SIG-M5 (cell line): ENCODE data around the gene HMGXB4.
"Not testable (repeated sequence)": the region's sequence is repeated elsewhere in the genome, so short reads cannot be mapped to it uniquely, and the experiment has no call there.

Experiments
- DNase-seq: peaks from one replicate; lab custom pipeline; 2025; lab: John Stamatoyannopoulos, UW

HMGXB4 gene, protein sequence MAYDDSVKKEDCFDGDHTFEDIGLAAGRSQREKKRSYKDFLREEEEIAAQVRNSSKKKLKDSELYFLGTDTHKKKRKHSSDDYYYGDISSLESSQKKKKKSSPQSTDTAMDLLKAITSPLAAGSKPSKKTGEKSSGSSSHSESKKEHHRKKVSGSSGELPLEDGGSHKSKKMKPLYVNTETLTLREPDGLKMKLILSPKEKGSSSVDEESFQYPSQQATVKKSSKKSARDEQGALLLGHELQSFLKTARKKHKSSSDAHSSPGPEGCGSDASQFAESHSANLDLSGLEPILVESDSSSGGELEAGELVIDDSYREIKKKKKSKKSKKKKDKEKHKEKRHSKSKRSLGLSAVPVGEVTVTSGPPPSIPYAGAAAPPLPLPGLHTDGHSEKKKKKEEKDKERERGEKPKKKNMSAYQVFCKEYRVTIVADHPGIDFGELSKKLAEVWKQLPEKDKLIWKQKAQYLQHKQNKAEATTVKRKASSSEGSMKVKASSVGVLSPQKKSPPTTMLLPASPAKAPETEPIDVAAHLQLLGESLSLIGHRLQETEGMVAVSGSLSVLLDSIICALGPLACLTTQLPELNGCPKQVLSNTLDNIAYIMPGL

GRCh38 chr22:35257321-35258190 is at the start of gene HMGXB4:
TSS of gene HMGXB4 (plus strand) at chr22:35257493. CDS start at chr22:35262391, 4,898 bp downstream.
- DNase-seq, result peak; percentile 11

- no peak for DNase-seq
Observed at GRCh38 chr22:35208003-35208402, 49.3 kb upstream of the HMGXB4 start.

DNA sequence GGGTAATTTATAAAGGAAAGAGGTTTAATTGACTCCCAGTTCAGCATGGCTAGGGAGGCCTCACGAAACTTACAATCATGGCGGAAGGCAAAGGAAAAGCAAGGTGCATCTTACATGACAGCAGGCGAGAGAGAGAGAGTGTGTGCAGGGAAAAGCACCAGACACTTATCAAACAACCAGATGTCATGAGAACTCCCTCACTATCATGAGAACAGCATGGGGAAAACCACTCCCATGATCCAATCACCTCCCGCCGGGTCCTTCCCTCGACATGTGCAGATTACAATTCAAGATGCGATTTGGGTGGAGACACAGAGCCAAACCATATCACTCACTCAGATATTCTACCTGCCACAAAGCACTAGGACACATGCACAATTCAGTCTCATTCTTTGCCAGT is 48.1 kb upstream of the HMGXB4 start:
- no peak for DNase-seq

GRCh38 chr22:35212009-35212408 is 45.3 kb upstream of the HMGXB4 start:
- no peak for DNase-seq

GRCh38 chr22:35212996-35213395 is 44.3 kb upstream of the HMGXB4 start:
- no peak for DNase-seq

DNA sequence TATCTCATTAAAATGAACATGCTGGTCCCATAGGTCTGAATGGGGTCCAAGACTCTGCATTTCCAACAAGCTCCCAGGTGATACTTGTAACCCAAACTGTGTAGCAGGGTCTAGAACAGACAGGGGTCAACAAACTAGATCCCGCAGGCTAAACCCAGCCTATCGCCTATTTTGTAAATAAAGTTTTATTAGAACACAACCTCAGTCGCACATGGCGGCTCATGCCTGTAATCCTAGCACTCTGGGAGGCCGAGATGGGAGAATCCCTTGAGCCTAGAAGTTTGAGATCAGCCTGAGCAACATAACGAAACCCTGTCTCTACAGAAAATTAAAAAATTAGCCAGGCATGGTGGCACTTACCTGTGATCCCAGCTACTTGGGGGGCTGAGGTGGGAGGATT is 42.3 kb upstream of the HMGXB4 start:
- no peak for DNase-seq

- DNase-seq, result no peak
Observed at GRCh38 chr22:35215993-35216392, 41.3 kb upstream of the HMGXB4 start.

- DNase-seq, result no peak
Observed at GRCh38 chr22:35217527-35217926, 39.8 kb upstream of the HMGXB4 start.

- DNase-seq, result no peak
Observed at GRCh38 chr22:35218079-35218478, 39.2 kb upstream of the HMGXB4 start.

DNA sequence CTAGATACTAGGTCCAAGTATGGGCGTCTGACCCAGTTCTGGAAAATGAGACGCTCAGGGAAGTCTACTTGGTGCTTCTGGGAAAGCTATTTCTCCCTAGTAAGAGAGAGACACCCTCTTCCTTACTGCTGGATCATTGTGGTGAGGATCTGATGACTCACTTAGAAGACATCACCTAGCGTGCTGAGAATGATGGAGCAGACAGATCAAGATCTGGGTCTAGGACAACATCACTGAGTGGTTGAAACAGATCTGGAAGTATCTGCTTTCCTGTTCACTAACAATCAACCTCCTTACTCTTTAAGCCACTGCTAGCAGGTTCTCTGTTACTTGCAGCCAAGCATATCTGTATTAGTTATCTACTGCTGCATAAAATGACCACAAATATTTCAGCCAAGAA is 38.3 kb upstream of the HMGXB4 start:
- DNase-seq, result no peak

- no peak for DNase-seq
Observed at GRCh38 chr22:35220221-35220620, 37.1 kb upstream of the HMGXB4 start.

DNA sequence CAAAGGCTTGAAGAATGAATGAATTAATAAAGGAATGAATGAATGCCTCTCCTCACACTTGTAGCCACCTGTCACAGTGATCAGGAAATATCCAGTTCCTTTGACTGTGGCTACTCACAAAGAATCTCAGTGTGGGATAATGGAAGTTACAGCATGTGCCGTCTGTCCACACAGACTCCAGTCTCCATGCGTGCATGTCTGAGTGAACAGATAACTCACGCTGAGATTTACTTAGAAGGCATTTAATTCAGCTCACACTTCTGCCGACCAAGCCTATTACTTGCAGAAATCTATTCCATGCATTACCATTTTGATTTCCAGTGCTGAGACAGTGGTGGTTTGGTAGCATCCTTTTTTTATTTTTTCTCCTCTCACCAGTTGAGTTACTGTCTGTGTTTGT is 32.3 kb upstream of the HMGXB4 start:
- DNase-seq, result no peak

GRCh38 chr22:35226958-35227647 is 30.2 kb upstream of the HMGXB4 start:
- DNase-seq, result no peak

- no peak for DNase-seq
Observed at GRCh38 chr22:35229865-35230264, 27.4 kb upstream of the HMGXB4 start.

GRCh38 chr22:35230417-35230816 is 26.9 kb upstream of the HMGXB4 start:
- DNase-seq, result no peak

DNA sequence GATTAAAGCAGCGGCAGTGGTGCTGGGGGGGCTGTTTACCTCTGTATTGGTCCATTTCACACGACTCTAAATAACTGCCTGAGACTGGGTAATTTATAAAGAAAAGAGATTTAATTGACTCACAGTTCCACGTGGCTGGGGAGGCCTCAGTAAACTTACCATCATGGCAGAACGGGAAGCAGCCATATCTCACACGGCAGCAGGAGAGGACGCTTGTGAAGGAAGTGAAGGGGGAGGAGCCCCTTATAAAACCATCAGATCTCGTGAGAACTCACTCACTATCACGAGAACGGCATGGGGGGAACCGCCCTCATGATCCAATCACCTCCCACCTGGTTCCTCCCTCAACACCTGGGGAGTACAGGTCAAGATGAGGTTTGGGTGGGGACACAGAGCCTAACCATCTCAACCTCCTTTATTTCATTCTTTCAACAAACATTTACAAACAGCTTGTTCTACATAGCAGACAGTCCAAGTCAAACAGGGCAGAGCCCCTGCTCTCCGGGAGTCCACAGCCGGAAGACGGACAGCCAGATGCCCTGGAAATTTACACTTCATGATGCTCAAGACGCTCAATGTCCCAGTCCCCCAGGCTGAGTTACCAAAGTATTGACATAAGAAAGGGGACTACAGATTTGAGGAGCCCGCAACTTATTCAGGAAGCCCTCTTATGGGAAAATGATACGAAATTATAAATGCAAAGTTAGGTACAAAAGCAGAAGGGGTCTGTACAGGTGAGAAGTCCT is 26.3 kb upstream of the HMGXB4 start:
- no peak for DNase-seq

- DNase-seq, result no peak
Observed at GRCh38 chr22:35231585-35232084, 25.7 kb upstream of the HMGXB4 start.

- not testable (repeated sequence) for DNase-seq
Observed at GRCh38 chr22:35238749-35239148, 18.5 kb upstream of the HMGXB4 start.

DNA sequence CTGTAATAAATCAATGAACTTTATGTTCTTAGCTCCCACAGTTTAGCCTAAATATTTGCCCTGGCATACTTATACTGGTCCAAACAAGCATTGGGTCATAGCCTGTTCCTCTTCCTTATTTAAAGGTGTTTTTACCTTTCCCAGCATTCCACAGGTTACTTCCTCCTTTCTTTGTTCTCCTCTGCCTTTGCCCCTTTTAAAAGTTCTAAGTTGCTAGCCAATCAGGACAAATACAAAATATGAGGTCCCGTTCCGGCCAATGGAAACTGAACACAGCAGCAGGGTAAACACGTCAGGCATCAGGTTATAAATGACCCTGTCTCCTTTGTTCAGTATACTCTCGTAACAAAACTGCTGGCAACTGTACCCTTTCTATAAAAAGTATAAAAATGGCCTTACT is 12.8 kb upstream of the HMGXB4 start:
- not testable (repeated sequence) for DNase-seq

DNA sequence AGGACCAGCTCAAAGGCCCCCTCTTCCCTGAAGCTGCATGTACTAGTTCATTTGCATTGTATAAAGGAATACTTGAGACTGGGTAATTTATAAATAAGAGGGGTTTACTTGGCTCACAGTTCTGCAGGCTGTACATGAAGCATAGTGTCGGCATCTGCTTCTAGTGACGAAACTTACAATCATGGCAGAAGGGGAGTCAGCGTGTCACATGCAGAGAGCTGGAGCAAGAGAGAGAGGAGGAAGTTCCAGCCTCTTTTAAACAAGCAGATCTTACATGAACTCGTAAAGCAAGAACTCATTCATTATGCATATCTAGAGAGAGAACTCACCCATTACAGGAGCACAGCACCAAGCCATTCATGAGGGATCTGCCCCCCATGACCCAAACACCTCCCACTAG is 7.1 kb upstream of the HMGXB4 start:
- DNase-seq, result no peak

DNA sequence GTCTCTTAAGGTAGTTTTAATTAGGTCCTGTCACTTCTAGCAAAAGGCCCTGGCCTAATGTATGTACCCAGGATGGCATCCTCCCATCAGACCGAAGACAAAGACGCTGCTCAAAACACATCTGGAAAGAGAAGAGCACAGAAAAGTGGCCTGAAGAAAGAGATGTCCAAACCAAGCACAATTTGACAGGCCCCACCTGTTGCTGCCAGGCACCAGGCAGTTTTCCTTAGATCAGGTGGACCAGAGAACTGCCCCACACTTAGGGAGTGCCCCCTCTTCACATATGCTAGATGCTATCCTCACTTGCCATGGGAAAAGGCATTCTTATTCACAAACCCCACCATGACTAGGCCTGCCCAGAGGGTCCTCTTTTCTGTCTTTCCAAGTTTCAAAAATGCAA is 3.3 kb upstream of the HMGXB4 start:
- no peak for DNase-seq
